GM19463 (cell line): Measurements from ENCODE around the gene NTF3.

Source experiments
- ATAC-seq: cut with Tn5 transposase; IDR thresholded peaks from one replicate; pipeline ENCODE4 v1.9.1; 2021; ENCODE audit warnings: mild to moderate bottlenecking, moderate library complexity; ENCODE audit not compliant: unreplicated experiment

Gene NTF3

GRCh38 chr12:5485454-5485853, 53.5 kb downstream of the NTF3 start:
- no peak for ATAC-seq

- no peak for ATAC-seq
These were observed 55.2 kb downstream of the NTF3 start for GRCh38 chr12:5487076-5487475.

- ATAC-seq: no peak
These were observed 56.2 kb downstream of the NTF3 start for GRCh38 chr12:5487948-5488625.

GRCh38 chr12:5488626-5488955, 56.7 kb downstream of the NTF3 start:
- no peak for ATAC-seq

- ATAC-seq: no peak
These were observed 57.1 kb downstream of the NTF3 start for GRCh38 chr12:5489017-5489416.

- no peak for ATAC-seq
These were observed 58.0 kb downstream of the NTF3 start for GRCh38 chr12:5489760-5490406.

- ATAC-seq: no peak
These were observed 60.7 kb downstream of the NTF3 start for GRCh38 chr12:5492562-5492961.

GRCh38 chr12:5493018-5493417, 61.1 kb downstream of the NTF3 start:
- no peak for ATAC-seq

- ATAC-seq: no peak
These were observed 62.4 kb downstream of the NTF3 start for GRCh38 chr12:5494343-5494742.

- no peak for ATAC-seq
These were observed 65.6 kb downstream of the NTF3 start for GRCh38 chr12:5497329-5498053.

GRCh38 chr12:5498076-5498475, 66.2 kb downstream of the NTF3 start:
- no peak for ATAC-seq

- no peak for ATAC-seq
These were observed 66.9 kb downstream of the NTF3 start for GRCh38 chr12:5498806-5499205.

GRCh38 chr12:5499566-5500330, 67.8 kb downstream of the NTF3 start:
- no peak for ATAC-seq

- ATAC-seq: no peak
These were observed 68.4 kb downstream of the NTF3 start for GRCh38 chr12:5500331-5500659.

GRCh38 chr12:5503774-5504173, 71.9 kb downstream of the NTF3 start:
- no peak for ATAC-seq

- no peak for ATAC-seq
These were observed 73.2 kb downstream of the NTF3 start for GRCh38 chr12:5505116-5505515.

GRCh38 chr12:5505751-5506150, 73.8 kb downstream of the NTF3 start:
- no peak for ATAC-seq

GRCh38 chr12:5506295-5506694, 74.4 kb downstream of the NTF3 start:
- no peak for ATAC-seq

- ATAC-seq: no peak
These were observed 74.9 kb downstream of the NTF3 start for GRCh38 chr12:5506821-5507231.

- ATAC-seq: no peak
These were observed 75.6 kb downstream of the NTF3 start for GRCh38 chr12:5507401-5507935.

GRCh38 chr12:5507944-5508343, 76.0 kb downstream of the NTF3 start:
- no peak for ATAC-seq
